Stimulated activated CD4-positive, alpha-beta T cell treated with anti-CD3 and anti-CD28 coated beads, Interleukin-2, amount 100 ng/mL, for 48 hours (primary cell): ENCODE measurements around the gene SPEG.
A peak's percentile ranks its signal among the peaks of the same experiment; 100 is the strongest.

Source experiments
- DNase-seq, 2 donors: peaks; one replicate each; pipeline ENCODE4 v3.0.0-alpha.2; 2020

SPEG gene

DNA sequence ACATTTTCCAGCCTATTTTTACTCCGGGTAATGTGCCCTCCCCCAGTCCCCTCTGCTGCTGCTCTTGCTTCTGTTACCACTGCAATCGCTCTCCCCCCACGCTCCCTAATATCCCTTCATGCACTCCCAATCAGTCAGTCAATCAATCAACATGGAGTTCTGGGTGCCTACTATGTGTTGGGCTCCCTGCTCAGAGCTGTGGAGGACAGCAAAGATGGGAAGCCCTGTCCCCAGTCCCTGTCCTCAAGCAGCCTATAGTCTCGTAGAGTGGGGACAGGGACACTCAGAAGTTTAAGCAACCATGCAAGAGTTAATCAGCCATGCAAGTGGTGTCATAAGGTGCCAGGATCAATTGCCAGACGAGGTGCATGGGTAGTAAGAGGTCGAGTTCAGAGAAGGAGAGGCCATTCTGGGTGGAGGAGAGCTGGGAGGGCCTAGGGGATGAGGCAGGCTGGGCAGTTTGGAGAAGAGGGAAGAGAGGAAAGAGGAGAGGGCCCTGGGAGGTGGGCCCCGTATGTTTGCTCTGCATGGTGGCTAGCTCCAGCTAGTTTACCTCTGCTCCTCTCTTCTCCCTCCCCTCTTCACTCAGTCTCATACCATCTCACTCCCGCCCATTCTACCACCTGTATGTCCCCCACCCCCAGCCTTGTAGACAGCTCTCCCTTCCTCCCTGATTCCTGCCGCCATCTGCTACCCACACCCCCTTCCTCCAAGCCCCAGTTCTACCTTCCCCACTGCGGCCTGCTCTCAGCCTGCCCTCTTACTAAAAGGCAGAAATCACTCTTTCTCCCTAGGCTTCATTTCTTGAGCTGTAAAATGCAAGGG, 83.5 kb downstream of the SPEG start:
- no peak for DNase-seq

GRCh38 chr2:219519526-219519916, 84.9 kb downstream of the SPEG start:
- no peak for DNase-seq

GRCh38 chr2:219520079-219520478, 85.4 kb downstream of the SPEG start:
- DNase-seq = no peak

- no peak for DNase-seq
Measured at GRCh38 chr2:219521066-219521880, 86.6 kb downstream of the SPEG start.

DNA sequence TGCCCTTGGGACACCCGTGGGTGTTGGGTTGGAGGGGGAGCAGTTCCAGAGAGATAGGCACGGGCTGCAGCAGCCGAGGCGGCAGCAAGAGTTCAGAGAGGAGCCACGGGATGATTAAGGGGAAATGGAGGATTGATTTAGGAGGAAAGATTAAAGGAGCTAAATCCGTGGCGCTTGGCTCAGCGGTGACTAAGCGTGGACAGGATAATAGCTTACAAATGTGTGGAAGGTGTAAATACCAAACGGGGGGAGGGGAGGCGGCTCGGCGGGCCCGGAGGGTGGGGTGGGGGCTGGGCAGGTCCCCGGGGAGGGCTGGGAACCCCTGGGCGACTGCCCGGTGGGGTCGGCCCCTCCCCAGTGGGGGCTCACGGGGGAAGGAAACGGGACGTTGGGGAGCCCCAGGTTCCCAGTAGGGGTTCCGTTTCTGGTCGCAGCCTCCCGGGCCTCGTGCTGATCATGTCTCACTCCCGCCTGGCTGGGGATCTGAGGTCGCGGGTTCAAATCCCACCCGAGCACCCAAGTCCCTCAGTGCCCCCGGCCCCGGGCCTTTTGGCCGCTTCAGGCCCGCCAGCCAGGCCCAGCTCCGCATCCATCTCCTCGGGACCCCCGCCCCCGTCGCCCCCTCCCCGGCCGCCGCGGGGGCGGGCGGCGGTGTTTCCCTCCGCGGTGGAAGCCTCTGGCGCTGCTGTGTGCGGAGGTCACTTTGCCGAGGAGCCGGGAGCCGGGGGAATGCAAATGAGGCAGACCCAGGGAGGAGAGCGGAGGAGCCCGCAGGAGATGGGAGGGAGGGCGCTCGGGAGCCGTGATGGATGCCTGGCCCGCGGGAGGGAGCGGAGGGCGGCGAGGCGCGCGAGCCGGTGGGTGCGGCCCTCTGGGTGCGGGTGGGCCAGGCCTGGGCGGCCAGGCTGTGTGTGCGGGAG, 87.7 kb downstream of the SPEG start:
- no peak for DNase-seq

DNA sequence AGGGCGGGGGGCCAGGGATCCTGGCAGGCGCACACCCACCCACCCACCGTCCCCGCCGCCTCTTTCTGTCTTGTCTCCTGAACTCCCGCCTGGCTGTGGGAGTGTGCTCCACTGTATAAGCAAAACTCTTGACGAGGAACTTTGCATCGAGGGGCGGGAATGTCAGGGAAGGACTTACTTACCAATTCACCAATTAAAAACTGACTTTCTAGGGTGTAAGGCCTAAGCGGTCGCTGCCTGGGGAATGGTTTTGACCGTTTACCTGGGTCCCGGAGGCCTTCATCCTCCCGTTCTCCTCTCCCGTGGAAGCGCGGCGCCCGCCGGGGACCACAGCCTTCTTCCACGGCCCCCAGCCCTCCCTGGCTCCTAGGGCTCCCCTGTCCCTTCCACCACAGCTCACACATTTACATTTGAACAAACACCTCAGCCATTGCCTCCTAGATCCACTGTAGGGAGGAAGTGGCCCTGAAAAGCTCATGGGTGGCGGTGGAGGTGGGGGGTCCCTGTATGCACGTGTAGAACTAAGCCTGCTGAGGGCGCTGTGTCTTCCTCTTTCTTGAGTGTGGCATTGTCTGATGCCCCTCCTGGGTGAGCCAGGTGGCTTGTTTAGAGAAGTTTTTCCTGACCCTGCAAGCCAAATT, 88.5 kb downstream of the SPEG start:
- DNase-seq = no peak

DNA sequence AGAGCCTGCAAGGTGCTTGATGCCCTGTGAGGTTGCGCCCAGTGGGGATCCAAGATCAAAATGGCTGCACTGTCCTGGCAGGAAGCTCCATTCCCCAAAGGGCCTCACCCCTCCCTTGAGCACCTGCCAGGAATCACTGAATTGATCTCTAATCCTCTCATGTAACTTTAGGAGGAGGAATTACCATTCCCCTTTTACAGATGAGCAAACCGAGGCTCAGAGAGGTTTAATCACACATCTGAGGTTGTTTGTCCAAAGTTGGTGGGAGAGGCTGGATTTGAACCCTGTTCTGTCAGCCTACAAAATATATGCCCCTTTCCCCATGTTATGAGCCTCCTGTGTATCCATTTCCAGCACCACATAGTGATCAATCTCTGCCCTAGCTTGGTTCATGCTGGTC, 90.2 kb downstream of the SPEG start:
- DNase-seq = no peak

DNA sequence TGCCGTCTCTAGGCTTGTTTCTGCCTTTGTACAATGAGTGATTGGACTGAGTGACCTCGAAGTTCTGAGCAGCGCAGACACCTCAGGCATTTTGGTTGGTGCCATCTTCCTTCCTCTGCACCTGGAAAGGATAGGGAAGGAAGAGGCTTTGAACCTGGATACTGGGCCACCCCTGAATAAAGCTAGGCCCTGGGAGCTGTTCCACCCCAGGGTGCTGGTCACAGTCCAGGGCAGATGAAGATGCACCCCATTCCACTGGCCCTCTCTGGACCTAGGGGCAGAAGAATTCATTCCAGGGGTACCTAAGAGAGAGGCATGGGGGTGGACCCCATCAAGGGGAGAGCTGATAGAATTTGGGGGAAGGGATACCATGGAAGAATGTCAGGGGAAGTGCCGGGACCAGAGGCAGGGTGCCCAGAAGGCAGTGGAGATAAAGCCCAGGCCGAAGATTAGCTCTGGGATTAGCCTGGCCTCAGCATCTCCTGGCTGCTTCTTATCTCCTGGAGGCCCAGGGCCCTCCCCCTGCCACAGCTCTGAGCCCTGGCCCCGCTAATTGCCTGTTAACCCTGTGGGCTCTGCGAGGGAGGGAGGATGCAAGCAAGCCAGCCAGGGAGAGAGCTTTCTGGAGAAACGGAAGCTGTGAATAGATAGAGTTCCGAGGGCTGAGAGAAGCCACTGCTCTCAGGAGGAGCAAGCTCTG, 91.0 kb downstream of the SPEG start:
- no peak for DNase-seq

DNA sequence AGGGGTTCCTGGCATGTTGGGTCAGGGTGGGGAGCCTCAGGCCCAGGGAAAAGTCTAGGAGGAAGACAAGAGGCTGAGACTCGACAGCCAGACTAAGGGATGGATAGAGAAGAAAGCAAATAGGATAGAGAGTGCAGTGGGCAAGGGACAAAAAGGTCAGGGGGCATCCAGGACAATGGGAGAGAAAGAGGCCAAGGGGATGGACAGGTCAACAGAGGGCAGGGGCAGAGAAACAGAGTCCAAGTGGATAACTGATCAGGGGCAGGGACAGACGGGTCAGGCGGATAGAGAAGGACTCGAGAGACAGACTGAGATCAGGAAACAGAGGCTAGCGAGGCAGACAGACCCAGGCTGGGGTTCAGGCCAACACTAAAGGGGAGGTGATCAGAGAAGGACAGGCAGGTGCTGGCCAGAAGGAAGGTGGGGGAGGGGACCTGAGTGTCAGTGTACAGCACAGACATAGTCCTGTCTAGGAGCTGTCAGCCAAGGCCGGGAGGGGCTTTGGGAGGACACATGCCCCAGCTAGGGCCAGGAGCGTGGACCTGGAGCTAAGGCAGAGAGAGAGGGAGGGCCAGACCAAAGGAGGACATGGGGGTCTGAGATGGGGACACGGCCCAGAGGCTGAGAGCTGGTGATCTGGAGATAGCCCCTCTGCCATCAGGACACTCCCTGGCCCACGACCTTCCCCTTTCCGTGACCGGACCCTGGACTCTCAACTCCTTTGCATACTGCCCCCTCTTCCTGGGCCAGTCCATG, 91.9 kb downstream of the SPEG start:
- DNase-seq = no peak

GRCh38 chr2:219527076-219527394, 92.4 kb downstream of the SPEG start:
- DNase-seq = no peak

DNA sequence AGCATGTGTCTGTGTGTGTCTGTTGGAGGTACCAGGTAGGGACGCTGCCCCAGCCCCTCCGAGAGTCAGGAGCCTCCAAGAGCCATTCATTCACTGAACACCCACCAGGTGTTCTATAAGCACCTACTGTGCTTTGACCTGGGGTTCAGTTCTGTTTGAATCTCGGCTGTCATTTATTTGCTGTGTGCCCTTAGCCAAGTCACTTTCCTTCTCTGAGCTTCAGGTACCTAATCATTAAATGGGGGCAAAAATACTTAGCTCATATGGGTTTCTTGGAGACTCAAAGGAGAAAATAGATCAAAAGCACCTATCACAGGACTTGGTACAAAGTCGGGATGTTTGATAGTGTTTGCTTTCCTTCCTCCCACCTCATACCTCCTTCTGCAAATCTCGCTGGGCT, 92.8 kb downstream of the SPEG start:
- no peak for DNase-seq

DNA sequence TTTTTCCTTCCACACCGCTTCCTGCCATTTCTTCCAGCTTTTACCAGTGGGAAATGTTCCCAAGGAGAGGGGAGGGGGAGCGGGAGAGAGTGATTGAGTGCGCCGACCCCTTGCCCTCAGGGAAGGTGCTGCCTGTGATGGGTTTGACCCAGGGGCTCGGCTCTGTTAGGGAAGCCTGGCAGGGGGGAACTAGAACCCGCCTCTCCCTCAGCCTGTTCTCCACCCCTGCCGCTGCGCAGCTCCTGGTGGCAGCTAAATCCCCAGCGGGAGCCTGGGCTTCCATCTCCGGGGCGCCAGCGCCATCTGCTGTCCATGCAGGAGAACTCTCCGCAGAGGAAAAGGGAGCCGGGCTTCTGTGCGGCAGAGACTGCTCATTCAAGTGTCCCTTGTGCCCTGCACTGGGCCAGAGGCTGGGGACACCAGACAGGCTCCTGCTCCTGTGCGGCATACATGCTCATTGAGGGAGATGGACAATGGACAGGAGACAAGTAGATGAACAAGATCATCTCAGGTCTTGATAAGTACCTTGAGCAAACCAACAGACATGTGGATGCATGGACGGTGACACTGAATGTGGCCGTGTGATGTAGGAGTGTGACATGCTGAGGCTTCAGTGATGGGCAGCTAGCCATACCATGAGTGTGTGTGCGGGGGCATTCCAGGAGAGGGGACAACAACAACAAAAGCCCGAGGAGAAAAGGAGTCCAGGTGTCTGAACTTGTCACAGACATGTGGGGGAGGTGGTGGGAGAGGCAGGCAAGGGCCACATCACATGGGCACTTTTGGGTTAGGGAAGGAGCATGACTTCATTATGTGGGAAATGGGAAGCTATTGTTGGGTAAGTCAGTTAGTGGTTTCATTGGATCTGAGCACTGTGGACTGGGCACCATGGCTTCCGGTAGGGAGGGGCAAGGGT, 95.7 kb downstream of the SPEG start:
- peak; percentile 86 to 91 for DNase-seq

GRCh38 chr2:219531639-219532377, 97.2 kb downstream of the SPEG start:
- no peak for DNase-seq

DNA sequence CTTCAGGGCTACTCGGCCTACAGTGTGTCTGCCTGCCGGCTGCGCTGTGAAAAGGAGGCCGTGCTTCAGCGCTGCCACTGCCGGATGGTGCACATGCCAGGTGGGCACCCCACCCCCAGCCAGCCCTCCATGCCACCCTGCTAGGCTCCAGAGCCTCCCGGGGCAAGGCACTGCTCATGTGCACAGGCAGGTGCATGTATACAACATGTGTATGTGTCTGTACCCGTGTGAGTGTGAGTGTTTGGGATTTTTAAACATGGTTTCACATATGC, 97.7 kb downstream of the SPEG start:
- no peak for DNase-seq

- DNase-seq = no peak
Measured at GRCh38 chr2:219533930-219534661, 99.5 kb downstream of the SPEG start.

- no peak for DNase-seq
Measured at GRCh38 chr2:219536425-219536824, 101.8 kb downstream of the SPEG start.

DNA sequence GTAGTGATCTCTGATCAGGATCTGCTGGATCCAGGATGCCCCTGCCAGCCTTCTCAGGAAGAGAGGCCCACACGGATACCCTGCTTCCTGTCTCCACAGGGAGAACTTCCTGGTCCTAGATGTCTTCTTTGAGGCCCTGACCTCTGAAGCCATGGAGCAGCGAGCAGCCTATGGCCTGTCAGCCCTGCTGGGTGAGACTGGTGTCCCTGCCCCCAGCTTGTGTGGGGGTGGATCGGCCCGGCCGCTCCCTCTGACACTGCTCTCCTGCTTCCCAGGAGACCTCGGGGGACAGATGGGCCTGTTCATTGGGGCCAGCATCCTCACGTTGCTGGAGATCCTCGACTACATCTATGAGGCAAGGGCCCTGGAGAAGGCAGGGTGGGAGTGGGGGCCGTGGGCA, 102.3 kb downstream of the SPEG start:
- no peak for DNase-seq

DNA sequence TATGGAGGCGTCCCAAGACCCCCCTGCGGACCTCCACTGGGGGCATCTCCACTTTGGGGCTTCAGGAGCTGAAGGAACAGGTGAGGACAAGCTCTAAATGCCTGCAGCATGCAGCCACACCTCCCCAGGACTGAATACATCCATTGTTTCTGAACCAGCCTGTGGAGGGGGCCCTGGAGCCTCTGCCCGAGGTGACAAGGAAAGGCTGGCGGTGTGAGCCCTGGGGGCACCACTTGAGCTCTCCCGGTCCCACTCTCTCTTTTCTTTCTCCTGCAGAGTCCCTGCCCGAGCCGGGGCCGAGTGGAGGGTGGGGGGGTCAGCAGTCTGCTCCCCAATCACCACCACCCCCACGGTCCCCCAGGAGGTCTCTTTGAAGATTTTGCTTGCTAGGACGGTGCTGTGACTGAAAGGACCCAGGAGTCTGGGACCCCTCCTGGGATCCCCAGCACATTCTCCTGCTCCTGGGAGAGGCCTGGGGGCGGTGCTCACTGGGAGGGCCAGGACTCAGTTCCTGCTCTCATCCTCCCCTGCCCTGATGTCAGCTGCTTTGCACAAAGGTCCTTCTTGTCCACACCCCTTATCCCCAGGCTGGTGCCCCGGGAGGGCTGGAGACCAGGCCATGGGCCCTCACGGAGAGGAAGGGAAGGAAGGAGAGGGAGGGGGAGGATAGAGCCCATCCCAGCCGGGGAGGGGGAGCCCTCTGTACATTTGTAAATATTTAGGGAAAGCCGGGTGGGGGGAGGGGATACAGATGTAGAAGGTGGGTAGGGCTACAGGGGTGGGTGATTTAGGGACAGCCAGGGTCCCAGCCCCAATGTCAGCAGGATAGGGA, 103.2 kb downstream of the SPEG start:
- no peak for DNase-seq
